K562 (cell line): ENCODE results near the gene PDLIM4. TPM values are rescaled to one million over a fixed set of nuclear protein-coding genes. Genes with fewer than 3 reads are reported as not detected.

ENCODE experiments used
- ATAC-seq: fragments of 200-7000 bp; cut with Tn5 transposase; 3 replicates; pipeline ENCODE4 v1.9.1; 2020; ENCODE audit warnings: moderate library complexity
- BruUV-seq: library from RNA; stranded (reverse); fragments of 400-500 nt; replicated peaks from 2 replicates; lab custom pipeline; 2021; lab: Mats Ljungman, UMichigan
- CTCF ChIA-PET: fragments of 300-600 bp; formaldehyde crosslinking; extraction: SDS; loops from one replicate; lab custom pipeline; 2021; ENCODE audit warnings: low intra/inter-chr PET ratio; lab: Yijun Ruan, JAX
- POLR2A ChIA-PET: fragments of 300-600, 350-650 bp; sonication (Branson Sonifier 250); formaldehyde crosslinking; extraction: SDS; loops from one replicate; lab custom pipeline; 2021; ENCODE audit warnings: antibody characterized with exemption, inconsistent platforms; lab: Yijun Ruan, JAX
- DNase-seq, 4 experiments: peaks; one replicate each; pipeline versions ENCODE4 v3.0.0 to v3.0.0-alpha.2; 2011 to 2018; ENCODE audit warnings: low spot score in 3 of 4, mixed read lengths in 3 of 4; ENCODE audit errors: extremely low read depth in 1 of 4
- FAIRE-seq: peaks from 2 replicates; lab custom pipeline; 2011; peaks lifted over from hg19 to GRCh38; lab: Jason Lieb, UNC
- H2AFZ ChIP-seq: 2 replicates; pipeline ENCODE4 v1.6.0; 2011; ENCODE audit warnings: low read depth, low read length, control low read depth, inconsistent platforms
- H3K27ac ChIP-seq: fragments of 200-600 bp; 3 replicates; pipeline ENCODE4 v1.8.0; 2011; ENCODE audit warnings: low read depth, mild to moderate bottlenecking, control low read depth, inconsistent platforms, low read length, moderate library complexity, mixed read lengths; ENCODE audit errors: extremely low read depth
- H3K27me3 ChIP-seq, 2 experiments: fragments of 300-600 bp in 1 of 2; 2 replicates in 1 of 2; 3 replicates in 1 of 2; pipeline versions ENCODE4 v1.6.0 to v1.8.0; 2011; ENCODE audit warnings: inconsistent platforms in 2 of 2, low read length in 2 of 2, mild to moderate bottlenecking in 1 of 2, mixed read lengths in 1 of 2, moderate library complexity in 1 of 2; ENCODE audit not compliant: control insufficient read depth in 2 of 2, insufficient read depth in 2 of 2
- H3K36me3 ChIP-seq: fragments of 300-600 bp; 3 replicates; pipeline ENCODE4 v1.8.0; 2011; ENCODE audit warnings: mild to moderate bottlenecking, low read length, inconsistent platforms; ENCODE audit not compliant: control insufficient read depth, insufficient read depth
- H3K4me1 ChIP-seq, 2 experiments: fragments of 200-600 bp in 1 of 2; replicated peaks in 1 of 2; 2 replicates in 1 of 2; 3 replicates in 1 of 2; pipeline versions ENCODE4 v1.5.1 to v1.8.0; 2011; ENCODE audit warnings: inconsistent platforms in 2 of 2, low read length in 2 of 2, mild to moderate bottlenecking in 1 of 2, mixed read lengths in 1 of 2, moderate library complexity in 1 of 2; ENCODE audit not compliant: control insufficient read depth in 2 of 2, insufficient read depth in 2 of 2
- H3K4me2 ChIP-seq: 2 replicates; pipeline ENCODE4 v1.6.1; 2011; ENCODE audit warnings: low read length, control low read depth, inconsistent platforms, mixed read lengths; ENCODE audit not compliant: insufficient read depth
- H3K4me3 ChIP-seq: fragments of 200-600 bp; sonication (generic), shearing (Covaris generic); 2 replicates; pipeline ENCODE4 v1.5.1; 2016; ENCODE audit warnings: control low read depth, inconsistent platforms
- H3K79me2 ChIP-seq: fragments of 200-600 bp; 3 replicates; pipeline ENCODE4 v1.8.0; 2011; ENCODE audit warnings: low read length, inconsistent platforms; ENCODE audit not compliant: control insufficient read depth, insufficient read depth
- H3K9ac ChIP-seq, 2 experiments: 2 replicates each; pipeline versions ENCODE4 v1.6.0 to v1.6.1; 2011; ENCODE audit warnings: low read depth in 2 of 2, low read length in 2 of 2, control low read depth in 1 of 2, inconsistent platforms in 1 of 2, mild to moderate bottlenecking in 1 of 2, mixed read lengths in 1 of 2; ENCODE audit not compliant: insufficient read depth in 1 of 2
- H3K9me1 ChIP-seq: one replicate; pipeline ENCODE4 v1.6.0; 2011; ENCODE audit warnings: inconsistent platforms, mild to moderate bottlenecking, low read length, moderate library complexity; ENCODE audit not compliant: control insufficient read depth, insufficient read depth
- H3K9me3 ChIP-seq: replicated peaks from 2 replicates; pipeline ENCODE4 v1.5.1; 2011; ENCODE audit warnings: low read depth, low read length, inconsistent platforms; ENCODE audit not compliant: control insufficient read depth, insufficient read depth
- H4K20me1 ChIP-seq: replicated peaks from 2 replicates; pipeline ENCODE4 v1.6.1; 2011; ENCODE audit warnings: low read length, inconsistent platforms, mixed read lengths; ENCODE audit not compliant: control insufficient read depth, insufficient read depth
- CBFA2T3 ChIP-seq: fragments of 450-650 bp; IDR thresholded peaks from 2 replicates; pipeline ENCODE4 v1.6.1; 2017
- CEBPG ChIP-seq, 3 experiments: fragments of 200-800 bp in 1 of 3; sonication (Bioruptor generic) in 1 of 3; sonication (generic) in 1 of 3; formaldehyde crosslinking in 1 of 3; IDR thresholded peaks in 2 of 3; conservative IDR thresholded peaks in 1 of 3; 2 replicates each; pipeline versions ENCODE4 v1.6.1 to v1.8.0; 2016 to 2022; ENCODE audit warnings: missing compliant biosample characterization in 2 of 3, missing genetic modification characterization in 2 of 3, mild to moderate bottlenecking in 1 of 3, missing genetic modification reagents in 1 of 3
- E4F1 ChIP-seq: fragments of 250-450 bp; sonication (Bioruptor Pico); IDR thresholded peaks from 2 replicates; pipeline ENCODE4 v1.5.0; 2021; ENCODE audit warnings: mild to moderate bottlenecking, borderline replicate concordance
- EGR1 ChIP-seq: fragments of 450-650 bp; conservative IDR thresholded peaks from 2 replicates; pipeline ENCODE4 v1.6.1; 2017; ENCODE audit warnings: mild to moderate bottlenecking
- EP300 ChIP-seq: IDR thresholded peaks from 2 replicates; pipeline ENCODE4 v1.6.1; 2012; ENCODE audit warnings: low read length, improper control_type of control experiment
- JUN ChIP-seq, 2 experiments: sonication (generic) in 1 of 2; formaldehyde crosslinking in 1 of 2; IDR thresholded peaks; 2 replicates each; pipeline versions ENCODE4 v1.6.1 to v1.8.0; 2012 to 2022; ENCODE audit warnings: borderline replicate concordance in 2 of 2, mild to moderate bottlenecking in 2 of 2, improper control_type of control experiment in 1 of 2, low read depth in 1 of 2, low read length in 1 of 2, missing genetic modification reagents in 1 of 2
- LEF1 ChIP-seq: fragments of 450-650 bp; IDR thresholded peaks from 2 replicates; pipeline ENCODE4 v1.6.1; 2016; ENCODE audit warnings: mild to moderate bottlenecking
- NFIC ChIP-seq: fragments of 450-650 bp; IDR thresholded peaks from 2 replicates; pipeline ENCODE4 v1.6.1; 2017; ENCODE audit warnings: mild to moderate bottlenecking, inconsistent platforms
- RBM14 ChIP-seq: fragments of 200-400 bp; formaldehyde crosslinking; IDR thresholded peaks from 2 replicates; pipeline ENCODE4 v1.6.1; 2018; ENCODE audit warnings: low read depth, mild to moderate bottlenecking, low read length, moderate library complexity, borderline replicate concordance; ENCODE audit not compliant: insufficient read depth
- RBM22 ChIP-seq: fragments of 200-400 bp; formaldehyde crosslinking; IDR thresholded peaks from 2 replicates; pipeline ENCODE4 v1.6.1; 2018; ENCODE audit warnings: low read length, low read depth; ENCODE audit not compliant: poor library complexity, severe bottlenecking
- ZC3H4 ChIP-seq: sonication (generic); formaldehyde crosslinking; IDR thresholded peaks from 2 replicates; pipeline ENCODE4 v1.9.0; 2021; ENCODE audit warnings: missing genetic modification reagents, borderline replicate concordance
- ZNF586 ChIP-seq: fragments of 450-650 bp; formaldehyde crosslinking; conservative IDR thresholded peaks from 2 replicates; pipeline ENCODE4 v1.4.0; 2020; ENCODE audit warnings: mild to moderate bottlenecking, moderate library complexity
- ZNF589 ChIP-seq: fragments of 200-800 bp; sonication (Bioruptor generic); IDR thresholded peaks from 2 replicates; pipeline ENCODE4 v1.6.1; 2016; ENCODE audit warnings: low read depth, missing genetic modification characterization, missing compliant biosample characterization
- WGBS: fragments of 100-300 bp; shearing (Covaris generic); methylation state at CpG from one replicate; pipeline ENCODE4 v1.1.6; 2016; ENCODE audit warnings: low coverage, mixed read lengths; ENCODE audit not compliant: insufficient coverage; ENCODE audit errors: missing lambda C conversion rate; 5-methylcytosine and 5-hydroxymethylcytosine counted together
- in situ Hi-C: fragments of 300-500 bp; cut with MboI; formaldehyde crosslinking; loops from 4 replicates; pipeline ENCODE4 v1.15.0; 2018; ENCODE audit warnings: inconsistent platforms, mixed read lengths
- intact Hi-C: fragments of 100-400 bp; cut with micrococcal nuclease; formaldehyde crosslinking; loops from 2 replicates; pipeline ENCODE4 v1.14.2; 2022
- polyA plus RNA-seq, 8 experiments: library from polyadenylated mRNA; depleted of rRNA in 4 of 8; stranded (reverse) in 5 of 8; unstranded in 3 of 8; fragments of >200 nt; fragmentation: Nextera tagmentation in 2 of 8; fragmentation: Illumina TruSeq in 1 of 8; extraction: Ambion mirVana in 2 of 8; extraction: Trizol in 1 of 8; gene quantifications; 2 replicates each; pipeline versions ENCODE4 v1.2.1 to v1.2.3, GENCODE V29; 2011 to 2014; ENCODE audit warnings: inconsistent platforms in 1 of 8, missing spikeins in 1 of 8
- total RNA-seq, 7 experiments: library from RNA; depleted of rRNA in 6 of 7; stranded (reverse); fragments of >200 nt in 6 of 7; fragmentation: Illumina TruSeq in 2 of 7; extraction: Trizol in 2 of 7; gene quantifications; 2 replicates each; pipeline versions ENCODE4 v1.2.1 to v1.2.3, GENCODE V29; 2011 to 2021; ENCODE audit warnings: low replicate concordance in 1 of 7

The PDLIM4 gene
- total and polyA plus RNA-seq, 9 of the 15 experiments (the other 6 are each of a cell fraction or from before 2014, with no cell fraction given): 0.28 to 32.8 (median 13.1) TPM

- no peak for TF ChIP-seq RBM14
- TF ChIP-seq E4F1 (CRISPR knock-in tag): no peak
- no peak for TF ChIP-seq ZC3H4 (CRISPR knock-in tag)
- TF ChIP-seq LEF1: no peak
These were observed 32.8 kb upstream of the PDLIM4 start (continued) for GRCh38 chr5:132224716-132225115.

GRCh38 chr5:132225165-132226032, 32.1 kb upstream of the PDLIM4 start:
- Histone ChIP-seq H3K9me1 (no peaks in the 10 kb centered on the region), H3K9me3 (no peaks in the 10 kb centered on the region), H2AFZ (no peak overlapping the region), H3K4me1 (peaks cover 30% of the 10 kb centered on the region in 2 experiments), H3K36me3 (no peaks in the 10 kb centered on the region; the same call in 2 of the 3 replicates), H3K4me2 (peak overlapping the region; percentile 24), H3K79me2 (peaks cover 14% of the 10 kb centered on the region; the same call in 1 of the 3 replicates), H3K27me3 (no peaks in the 10 kb centered on the region), H3K27ac (no peak overlapping the region), H3K9ac (peak overlapping the region in 1 of 2 experiments; percentile 32; a peak in 1 of 4 replicates), H3K4me3 (no peak overlapping the region), H4K20me1 (peaks cover 13% of the 10 kb centered on the region; the same call in 1 of the 2 replicates)
- ATAC-seq: no peak
- POLR2A ChIA-PET: interaction anchor here (0.5 to 3.3 kb wide), 10 partner anchors 10 to 234 kb away, joined by 3 to 11 read pairs (median 4); no protein-coding TSS in a partner anchor
- no TSS peak for BruUV-seq
- intact Hi-C loops: no loop called here
- FAIRE-seq: peak; percentile 46
- peak in 2 of 4 experiments; percentile 19 to 57 for DNase-seq
- in situ Hi-C loops: no loop called here
- CTCF ChIA-PET: no interaction called here
- 42% methylated on average over 13 of the region's 13 CpGs for WGBS
- TF ChIP-seq JUN (IDR thresholded peaks at IDR 0.05; ENCODE audit: borderline replicate concordance, low read depth, low read length) (no peak), JUN (CRISPR knock-in tag; IDR thresholded peaks at IDR 0.05; ENCODE audit: borderline replicate concordance) (no peak), RBM22 (no peak), EP300 (no peak), NFIC (peak; percentile 96), CEBPG (CRISPR knock-in tag; IDR thresholded peaks at IDR 0.05) (peak; percentile 68; the same call in 1 of the 2 replicates), CEBPG (tag; conservative IDR thresholded peaks at IDR 0.05 in 1 of 2, IDR thresholded peaks at IDR 0.05 in 1 of 2) (peak in 1 of 2 experiments; percentile 58; a peak in 1 of 4 replicates), CBFA2T3 (0 out of 2 replicates have a peak, but pooled peaks have one; percentile 14), ZNF589 (peak; percentile 63; the same call in 1 of the 2 replicates), ZNF586 (CRISPR knock-in tag) (0 out of 2 replicates have a peak, but pooled peaks have one; percentile 9), EGR1 (peak; percentile 31; the same call in 1 of the 2 replicates)
